ENCODE data around the gene UCP3. TPM values are rescaled to one million over a fixed set of nuclear protein-coding genes. Genes with fewer than 3 reads are reported as not detected.

The UCP3 gene
- total and polyA plus RNA-seq, 10 of the 15 experiments (the other 5 are each of a cell fraction or from before 2014, with no cell fraction given), result 0.02 to 1.9 (median 0.94) TPM

DNA sequence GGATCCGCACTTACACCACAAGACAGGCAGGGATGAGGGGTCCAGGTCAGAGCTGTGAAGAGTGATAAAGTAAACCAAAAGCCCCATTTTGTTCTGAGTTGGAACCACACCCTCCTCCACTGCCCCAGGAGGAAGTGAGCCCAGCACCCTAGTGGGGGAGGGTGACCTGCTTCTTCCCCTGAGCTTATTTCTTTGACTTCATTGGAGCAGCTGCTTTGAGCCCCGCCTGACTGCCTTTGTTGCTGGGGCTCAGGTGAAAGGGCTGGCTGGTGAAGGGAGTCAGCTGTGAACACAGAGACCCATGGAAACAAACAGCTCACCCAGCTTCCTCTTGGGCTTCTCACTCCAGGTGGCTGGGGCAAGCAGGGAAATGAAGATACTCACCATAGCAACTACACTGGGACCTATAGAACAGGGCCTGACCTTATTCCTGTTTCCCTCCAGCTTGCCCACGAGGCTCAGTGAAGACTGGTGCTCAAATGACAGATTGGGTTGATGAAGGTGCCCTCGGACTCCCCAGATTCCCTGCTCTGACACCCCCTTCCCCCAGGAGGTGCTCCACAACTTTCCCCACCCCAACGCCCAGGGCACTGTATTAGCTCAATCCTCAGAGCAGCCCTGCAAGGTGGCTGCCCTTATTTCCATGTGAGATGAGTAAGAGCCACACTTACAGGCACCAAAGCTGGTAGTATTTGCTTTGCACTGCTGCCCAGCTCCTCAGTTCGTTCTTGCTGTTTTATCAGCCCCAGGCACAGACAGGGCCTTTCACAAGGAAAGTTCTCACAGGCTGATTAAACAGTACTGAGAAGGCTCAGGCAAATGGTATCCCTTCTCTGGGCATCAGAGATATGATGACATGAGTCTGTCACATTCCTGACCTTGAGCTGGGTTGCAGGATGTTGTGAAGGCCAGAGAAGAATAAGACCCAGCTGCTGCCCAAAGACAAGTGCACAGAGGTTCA is 28.6 kb downstream of the UCP3 start (continued):
- no peak for TF ChIP-seq ZBTB40 (IDR thresholded peaks at IDR 0.05; ENCODE audit: borderline replicate concordance)
- TF ChIP-seq RB1 (IDR thresholded peaks at IDR 0.05; ENCODE audit: borderline replicate concordance), result no peak
- no peak for TF ChIP-seq BRCA1 (IDR thresholded peaks at IDR 0.05; ENCODE audit: low read depth, low read length)
- no peak for TF ChIP-seq ZNF217 (IDR thresholded peaks at IDR 0.05)
- TF ChIP-seq ZZZ3 (IDR thresholded peaks at IDR 0.05; ENCODE audit: control insufficient read depth, insufficient read length, low read depth), result no peak
- TF ChIP-seq CTCF (IDR thresholded peaks at IDR 0.05 in 2 of 3, conservative IDR thresholded peaks at IDR 0.05 in 1 of 3; ENCODE audit: control insufficient read depth in 2 of 3, extremely low read depth in 1 of 3, insufficient read depth in 1 of 3, low read depth in 3 of 3, low read length in 3 of 3), result 0 out of 6 replicates have a peak, but pooled peaks of 1 of the 3 experiments have one; percentile 2
- TF ChIP-seq, protein P1, sequence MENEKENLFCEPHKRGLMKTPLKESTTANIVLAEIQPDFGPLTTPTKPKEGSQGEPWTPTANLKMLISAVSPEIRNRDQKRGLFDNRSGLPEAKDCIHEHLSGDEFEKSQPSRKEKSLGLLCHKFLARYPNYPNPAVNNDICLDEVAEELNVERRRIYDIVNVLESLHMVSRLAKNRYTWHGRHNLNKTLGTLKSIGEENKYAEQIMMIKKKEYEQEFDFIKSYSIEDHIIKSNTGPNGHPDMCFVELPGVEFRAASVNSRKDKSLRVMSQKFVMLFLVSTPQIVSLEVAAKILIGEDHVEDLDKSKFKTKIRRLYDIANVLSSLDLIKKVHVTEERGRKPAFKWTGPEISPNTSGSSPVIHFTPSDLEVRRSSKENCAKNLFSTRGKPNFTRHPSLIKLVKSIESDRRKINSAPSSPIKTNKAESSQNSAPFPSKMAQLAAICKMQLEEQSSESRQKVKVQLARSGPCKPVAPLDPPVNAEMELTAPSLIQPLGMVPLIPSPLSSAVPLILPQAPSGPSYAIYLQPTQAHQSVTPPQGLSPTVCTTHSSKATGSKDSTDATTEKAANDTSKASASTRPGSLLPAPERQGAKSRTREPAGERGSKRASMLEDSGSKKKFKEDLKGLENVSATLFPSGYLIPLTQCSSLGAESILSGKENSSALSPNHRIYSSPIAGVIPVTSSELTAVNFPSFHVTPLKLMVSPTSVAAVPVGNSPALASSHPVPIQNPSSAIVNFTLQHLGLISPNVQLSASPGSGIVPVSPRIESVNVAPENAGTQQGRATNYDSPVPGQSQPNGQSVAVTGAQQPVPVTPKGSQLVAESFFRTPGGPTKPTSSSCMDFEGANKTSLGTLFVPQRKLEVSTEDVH (IDR thresholded peaks at IDR 0.05; ENCODE audit: low read depth, partially characterized antibody), result peak; percentile 48
- peak; percentile 48; the same call in 1 of the 2 replicates for TF ChIP-seq POLR2AphosphoS5 (IDR thresholded peaks at IDR 0.05; ENCODE audit: low read length)
- TF ChIP-seq PAX8 (IDR thresholded peaks at IDR 0.05), result no peak
- no peak for TF ChIP-seq STAT3 (IDR thresholded peaks at IDR 0.05; ENCODE audit: low read depth, low read length)
- TF ChIP-seq, protein P2, sequence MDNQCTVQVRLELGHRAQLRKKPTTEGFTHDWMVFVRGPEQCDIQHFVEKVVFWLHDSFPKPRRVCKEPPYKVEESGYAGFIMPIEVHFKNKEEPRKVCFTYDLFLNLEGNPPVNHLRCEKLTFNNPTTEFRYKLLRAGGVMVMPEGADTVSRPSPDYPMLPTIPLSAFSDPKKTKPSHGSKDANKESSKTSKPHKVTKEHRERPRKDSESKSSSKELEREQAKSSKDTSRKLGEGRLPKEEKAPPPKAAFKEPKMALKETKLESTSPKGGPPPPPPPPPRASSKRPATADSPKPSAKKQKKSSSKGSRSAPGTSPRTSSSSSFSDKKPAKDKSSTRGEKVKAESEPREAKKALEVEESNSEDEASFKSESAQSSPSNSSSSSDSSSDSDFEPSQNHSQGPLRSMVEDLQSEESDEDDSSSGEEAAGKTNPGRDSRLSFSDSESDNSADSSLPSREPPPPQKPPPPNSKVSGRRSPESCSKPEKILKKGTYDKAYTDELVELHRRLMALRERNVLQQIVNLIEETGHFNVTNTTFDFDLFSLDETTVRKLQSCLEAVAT (IDR thresholded peaks at IDR 0.05), result 0 out of 2 replicates have a peak, but pooled peaks have one; percentile 15
- TF ChIP-seq IKZF2 (IDR thresholded peaks at IDR 0.05), result peak in 1 of 2 experiments; percentile 47; a peak in 2 of 4 replicates
- no peak for TF ChIP-seq NR2C1 (IDR thresholded peaks at IDR 0.05)
- no peak for TF ChIP-seq CBX3 (IDR thresholded peaks at IDR 0.05; ENCODE audit: borderline replicate concordance, low read depth)
- no peak for TF ChIP-seq BCL11A (IDR thresholded peaks at IDR 0.05; ENCODE audit: low read depth, low read length)
- peak; percentile 55 for TF ChIP-seq RAD51 (IDR thresholded peaks at IDR 0.05)
- TF ChIP-seq BMI1 (IDR thresholded peaks at IDR 0.05; ENCODE audit: borderline replicate concordance), result no peak
- TF ChIP-seq ZNF207 (IDR thresholded peaks at IDR 0.05; ENCODE audit: borderline replicate concordance), result no peak
- peak; percentile 47; the same call in 1 of the 2 replicates for TF ChIP-seq CREM (IDR thresholded peaks at IDR 0.05; ENCODE audit: low read depth)

Data from GM12878 (cell line).